AG04449 (cell line): Measurements from ENCODE around the gene OR1M1.
"Not testable (repeated sequence)": the region's sequence is repeated elsewhere in the genome, so short reads cannot be mapped to it uniquely, and the experiment has no call there.

ENCODE experiments used
- CTCF ChIA-PET: fragments of 350-600 bp; formaldehyde crosslinking; extraction: SDS; loops from one replicate; lab custom pipeline; 2021; ENCODE audit warnings: antibody characterized with exemption; lab: Yijun Ruan, JAX
- POLR2A ChIA-PET: fragments of 400-600, 350-600 bp; formaldehyde crosslinking; extraction: SDS; loops from one replicate; lab custom pipeline; 2020; ENCODE audit warnings: antibody characterized with exemption, inconsistent platforms; lab: Yijun Ruan, JAX
- DNase-seq: peaks from one replicate; pipeline ENCODE4 v3.0.0-alpha.2; 2010; ENCODE audit warnings: low read depth, low spot score
- H3K4me3 ChIP-seq: 2 replicates; pipeline ENCODE4 v1.5.1; 2011; ENCODE audit warnings: low read depth, mild to moderate bottlenecking, control low read depth, low read length
- TF ChIP-seq, protein P1 (sequence below): IDR thresholded peaks from one replicate; pipeline ENCODE4 v1.5.1; 2011; ENCODE audit warnings: mild to moderate bottlenecking, moderate library complexity, low read length, control low read depth, inconsistent platforms; ENCODE audit not compliant: insufficient read depth; ENCODE audit errors: missing control alignments

The OR1M1 gene

DNA sequence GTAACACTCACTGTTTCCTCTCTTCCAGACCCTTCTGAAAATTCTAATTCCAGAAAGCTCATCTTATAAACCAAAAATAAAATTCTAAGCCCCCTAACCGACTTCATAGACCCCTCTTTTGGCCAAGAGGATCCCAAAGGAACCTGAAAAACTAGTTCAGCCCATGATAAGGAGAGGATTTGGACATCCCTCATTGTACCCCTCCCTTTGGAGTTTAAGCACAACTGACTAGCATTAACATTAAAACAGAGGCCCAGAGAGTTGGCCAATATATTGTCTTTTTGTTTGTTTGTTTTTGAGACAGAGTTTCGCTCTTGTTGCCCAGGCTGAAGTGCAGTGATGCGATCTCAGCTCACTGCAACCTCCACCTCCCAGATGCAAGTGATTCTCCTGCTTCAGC, 42.4 kb upstream of the OR1M1 start:
- ChIA-PET POLR2A (no interaction called here), CTCF (no interaction called here)
- TF ChIP-seq, protein P1, sequence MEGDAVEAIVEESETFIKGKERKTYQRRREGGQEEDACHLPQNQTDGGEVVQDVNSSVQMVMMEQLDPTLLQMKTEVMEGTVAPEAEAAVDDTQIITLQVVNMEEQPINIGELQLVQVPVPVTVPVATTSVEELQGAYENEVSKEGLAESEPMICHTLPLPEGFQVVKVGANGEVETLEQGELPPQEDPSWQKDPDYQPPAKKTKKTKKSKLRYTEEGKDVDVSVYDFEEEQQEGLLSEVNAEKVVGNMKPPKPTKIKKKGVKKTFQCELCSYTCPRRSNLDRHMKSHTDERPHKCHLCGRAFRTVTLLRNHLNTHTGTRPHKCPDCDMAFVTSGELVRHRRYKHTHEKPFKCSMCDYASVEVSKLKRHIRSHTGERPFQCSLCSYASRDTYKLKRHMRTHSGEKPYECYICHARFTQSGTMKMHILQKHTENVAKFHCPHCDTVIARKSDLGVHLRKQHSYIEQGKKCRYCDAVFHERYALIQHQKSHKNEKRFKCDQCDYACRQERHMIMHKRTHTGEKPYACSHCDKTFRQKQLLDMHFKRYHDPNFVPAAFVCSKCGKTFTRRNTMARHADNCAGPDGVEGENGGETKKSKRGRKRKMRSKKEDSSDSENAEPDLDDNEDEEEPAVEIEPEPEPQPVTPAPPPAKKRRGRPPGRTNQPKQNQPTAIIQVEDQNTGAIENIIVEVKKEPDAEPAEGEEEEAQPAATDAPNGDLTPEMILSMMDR, result no peak
- DNase-seq, result no peak
- no peak overlapping the region for H3K4me3 ChIP-seq

DNA sequence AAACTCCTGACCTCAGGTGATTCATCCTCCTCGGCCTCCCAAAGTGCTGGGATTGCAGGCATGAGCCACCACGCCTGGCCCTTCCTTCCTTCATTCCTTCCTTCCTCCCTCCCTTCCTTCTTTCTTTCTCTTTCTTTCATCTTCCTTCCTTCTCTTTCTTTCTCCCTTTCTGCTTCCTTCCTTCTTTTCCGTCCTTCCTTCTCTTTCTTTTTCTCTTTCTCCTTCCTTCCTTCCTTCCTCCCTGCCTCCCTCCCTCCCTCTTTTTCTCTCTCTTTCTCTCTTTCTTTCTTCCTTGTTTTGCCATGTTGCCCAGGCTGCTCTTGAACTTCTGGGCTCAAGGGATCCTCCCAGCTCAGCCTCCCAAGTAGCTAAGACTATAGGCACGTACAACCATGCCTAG, 40.2 kb upstream of the OR1M1 start:
- POLR2A ChIA-PET, result no interaction called here

DNA sequence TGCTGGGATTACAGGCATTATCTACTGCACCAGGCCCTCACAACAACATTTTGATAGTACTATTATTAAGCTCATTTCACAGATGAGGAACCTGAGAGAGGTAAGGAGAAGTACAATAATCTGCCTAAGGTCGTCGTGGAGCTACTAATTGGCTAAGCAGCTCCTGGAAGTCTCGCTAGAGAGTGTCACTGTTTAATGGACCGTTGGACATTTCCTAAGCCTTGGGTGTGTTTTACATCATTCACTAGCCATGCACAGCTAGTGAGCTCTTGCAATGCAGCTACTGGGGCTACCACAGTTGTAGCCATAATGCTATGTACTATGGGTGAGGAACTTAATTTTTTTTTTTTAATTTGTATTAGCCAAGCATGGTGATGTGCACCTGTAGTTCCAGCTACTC, 34.0 kb upstream of the OR1M1 start:
- no peak overlapping the region for H3K4me3 ChIP-seq
- TF ChIP-seq, protein P1, result no peak
- POLR2A ChIA-PET, result no interaction called here
- DNase-seq, result no peak
- CTCF ChIA-PET, result no interaction called here

More for the DNA sequence above, 40.2 kb upstream of the OR1M1 start:
- TF ChIP-seq, protein P1, result no peak
- DNase-seq, result no peak
- CTCF ChIA-PET, result no interaction called here
- H3K4me3 ChIP-seq, result no peak overlapping the region

DNA sequence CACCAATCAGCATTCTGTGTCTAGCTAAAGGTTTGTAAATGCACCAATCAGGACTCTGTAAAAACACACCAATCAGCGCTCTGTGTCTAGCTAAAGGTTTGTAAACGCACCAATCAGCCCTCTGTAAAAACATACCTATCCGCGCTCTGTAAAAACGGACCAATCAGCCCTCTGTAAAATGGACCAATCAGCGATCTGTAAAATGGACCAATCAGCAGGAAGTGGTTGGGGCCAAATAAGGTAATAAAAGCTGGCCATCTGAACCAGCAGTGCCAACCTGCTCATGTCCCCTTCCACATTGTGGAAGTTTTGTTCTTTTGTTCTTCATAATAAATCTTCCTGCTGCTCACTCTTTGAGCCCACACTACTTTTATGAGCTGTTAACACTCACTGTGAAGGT, 33.2 kb upstream of the OR1M1 start:
- DNase-seq, CTCF ChIA-PET, POLR2A ChIA-PET, H3K4me3 ChIP-seq: not testable (repeated sequence)

DNA sequence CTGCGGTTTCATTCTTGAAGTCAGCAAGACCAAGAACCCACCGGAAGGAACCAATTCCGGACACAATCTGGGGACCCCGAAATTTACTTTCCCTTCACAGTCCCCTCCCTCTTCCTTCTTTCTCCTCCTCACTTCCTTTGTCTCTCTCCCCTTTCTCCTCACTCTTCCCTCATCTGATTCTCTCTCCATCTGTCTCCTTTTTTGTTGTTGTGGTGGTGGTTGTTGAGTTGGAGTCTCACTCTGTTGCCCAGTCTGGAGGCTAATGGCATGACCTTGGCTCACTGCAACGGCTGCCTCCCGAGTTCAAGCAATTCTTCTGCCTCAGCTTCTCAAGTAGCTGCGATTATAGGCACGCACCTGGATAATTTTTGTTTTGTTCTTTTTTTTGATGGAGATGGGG, 32.7 kb upstream of the OR1M1 start:
- TF ChIP-seq, protein P1, result no peak
- H3K4me3 ChIP-seq, result no peak overlapping the region
- no peak for DNase-seq
- ChIA-PET POLR2A (no interaction called here), CTCF (no interaction called here)

DNA sequence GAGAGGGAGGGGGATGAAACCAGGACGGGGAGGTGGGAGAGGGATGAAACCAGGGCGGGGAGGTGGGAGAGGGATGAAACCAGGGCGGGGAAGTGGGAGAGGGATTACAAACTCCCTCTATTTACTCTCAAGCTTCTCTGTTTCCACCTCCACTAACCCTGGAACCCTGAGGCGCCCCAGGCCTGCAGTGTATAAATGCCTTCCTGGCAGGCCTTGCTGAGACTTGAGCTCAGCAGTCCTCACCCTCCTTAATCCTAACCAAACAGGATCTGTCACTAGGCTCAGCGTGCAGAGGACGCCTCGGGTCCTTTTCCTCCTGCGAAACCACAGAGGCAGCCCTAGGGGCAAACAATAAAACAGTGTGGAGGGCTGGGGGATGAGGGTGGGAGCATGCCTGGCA, 32.1 kb upstream of the OR1M1 start:
- ChIA-PET CTCF (no interaction called here), POLR2A (no interaction called here)
- DNase-seq, result no peak
- no peak overlapping the region for H3K4me3 ChIP-seq
- TF ChIP-seq, protein P1, result no peak

DNA sequence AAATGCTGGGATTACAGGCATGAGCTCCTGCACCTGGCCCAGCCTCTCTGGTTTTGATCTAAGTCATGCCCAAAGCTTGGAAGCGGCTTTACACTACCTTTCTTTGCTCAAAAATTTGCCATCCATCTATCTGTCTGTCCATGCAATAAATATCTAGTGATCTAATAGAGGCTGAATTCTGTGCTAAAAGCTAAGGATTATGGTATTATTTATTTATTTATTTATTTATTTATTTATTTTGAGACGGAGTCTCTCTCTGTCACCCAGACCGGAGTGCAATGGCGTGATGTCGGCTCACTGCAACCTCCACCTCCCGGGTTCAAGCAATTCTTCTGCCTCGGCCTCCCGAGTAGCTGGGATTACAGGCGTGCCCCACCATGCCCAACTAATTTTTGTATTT, 30.7 kb upstream of the OR1M1 start:
- CTCF ChIA-PET, H3K4me3 ChIP-seq, DNase-seq, POLR2A ChIA-PET: not testable (repeated sequence)
